Panc1 (cell line): ENCODE measurements around the gene NPEPL1. TPM values are rescaled to one million over a fixed set of nuclear protein-coding genes. Genes with fewer than 3 reads are reported as not detected.

ENCODE experiments used
- ATAC-seq: fragments of 200-7000 bp; cut with Tn5 transposase; 2 replicates; pipeline ENCODE4 v1.9.1; 2020; ENCODE audit warnings: mild to moderate bottlenecking, moderate library complexity
- BruUV-seq: library from RNA; stranded (reverse); fragments of 400-500 nt; replicated peaks from 2 replicates; lab custom pipeline; 2021; lab: Mats Ljungman, UMichigan
- CTCF ChIA-PET: fragments of 300-600 bp; sonication (Branson Sonifier 250); formaldehyde crosslinking; loops from one replicate; lab custom pipeline; 2022; ENCODE audit warnings: antibody characterized with exemption; lab: Charles Lee
- POLR2A ChIA-PET: fragments of 300-600 bp; sonication (Branson Sonifier 250); formaldehyde crosslinking; loops from one replicate; lab custom pipeline; 2022; ENCODE audit warnings: antibody characterized with exemption; lab: Charles Lee
- DNase-seq: peaks from one replicate; pipeline ENCODE4 v3.0.0-alpha.2; 2010; ENCODE audit warnings: low read depth, low spot score
- H3K27ac ChIP-seq: 2 replicates; pipeline ENCODE4 v1.5.1; 2011; ENCODE audit warnings: mild to moderate bottlenecking, low read length, inconsistent platforms
- H3K27me3 ChIP-seq: fragments of 200-500 bp; sonication (Bioruptor generic); 2 replicates; pipeline ENCODE4 v1.6.0; 2014; ENCODE audit warnings: low read length, inconsistent platforms; ENCODE audit not compliant: control insufficient read depth, insufficient read depth
- H3K36me3 ChIP-seq: fragments of 200-500 bp; sonication (Bioruptor generic); 2 replicates; pipeline ENCODE4 v1.5.1; 2014; ENCODE audit warnings: inconsistent platforms, mild to moderate bottlenecking, low read length, moderate library complexity; ENCODE audit not compliant: control insufficient read depth, insufficient read depth
- H3K4me1 ChIP-seq: 2 replicates; pipeline ENCODE4 v1.5.1; 2011; ENCODE audit warnings: inconsistent platforms, mild to moderate bottlenecking, low read length, moderate library complexity; ENCODE audit not compliant: control insufficient read depth, insufficient read depth
- H3K4me3 ChIP-seq, 2 experiments: 2 replicates each; pipeline ENCODE4 v1.5.1; 2011 to 2012; ENCODE audit warnings: low read depth in 2 of 2, low read length in 2 of 2, mild to moderate bottlenecking in 2 of 2, inconsistent platforms in 1 of 2, moderate library complexity in 1 of 2
- H3K9me3 ChIP-seq: fragments of 200-500 bp; sonication (Bioruptor generic); 2 replicates; pipeline ENCODE4 v1.5.1; 2014; ENCODE audit warnings: low read depth, mild to moderate bottlenecking, inconsistent platforms, low read length, moderate library complexity; ENCODE audit not compliant: control insufficient read depth, insufficient read depth
- POLR2AphosphoS5 ChIP-seq: IDR thresholded peaks from 2 replicates; pipeline ENCODE4 v1.6.1; 2012; ENCODE audit warnings: mild to moderate bottlenecking, low read depth, low read length, moderate library complexity
- SIN3A ChIP-seq: IDR thresholded peaks from 2 replicates; pipeline ENCODE4 v1.6.1; 2012; ENCODE audit warnings: low read depth, mild to moderate bottlenecking, low read length, moderate library complexity, borderline replicate concordance; ENCODE audit not compliant: insufficient read depth
- TCF7L2 ChIP-seq: IDR thresholded peaks from 2 replicates; pipeline ENCODE4 v1.6.1; 2011; ENCODE audit warnings: mild to moderate bottlenecking, low read depth, low read length, inconsistent platforms
- in situ Hi-C: cut with HindIII; loops from 2 replicates; pipeline ENCODE4 v1.10.0; 2016; ENCODE audit warnings: low sequenced_read_pairs, low pct_unique_long_range_greater_than_20kb
- intact Hi-C: fragments of 100-400 bp; cut with micrococcal nuclease; formaldehyde crosslinking; loops from one replicate; pipeline ENCODE4 v1.10.0; 2022; ENCODE audit not compliant: unreplicated experiment
- total RNA-seq: library from RNA; stranded (reverse); gene quantifications from one replicate; pipeline ENCODE4 v1.2.1, GENCODE V29; 2021; ENCODE audit not compliant: unreplicated experiment
- TF ChIP-seq, protein P1 (sequence below): fragments of 450-650 bp; IDR thresholded peaks from 2 replicates; pipeline ENCODE4 v1.5.1; 2017; ENCODE audit warnings: mild to moderate bottlenecking
- TF ChIP-seq, protein P2 (sequence below), 2 experiments: IDR thresholded peaks; 2 replicates each; pipeline ENCODE4 v1.6.1; 2011 to 2012; ENCODE audit warnings: low read depth in 2 of 2, control low read depth in 1 of 2, low read length in 1 of 2, mild to moderate bottlenecking in 1 of 2, moderate library complexity in 1 of 2; ENCODE audit not compliant: insufficient read depth in 1 of 2

Gene NPEPL1
- total RNA-seq, 1 experiment from 2014 or later = 27.4 TPM

DNA sequence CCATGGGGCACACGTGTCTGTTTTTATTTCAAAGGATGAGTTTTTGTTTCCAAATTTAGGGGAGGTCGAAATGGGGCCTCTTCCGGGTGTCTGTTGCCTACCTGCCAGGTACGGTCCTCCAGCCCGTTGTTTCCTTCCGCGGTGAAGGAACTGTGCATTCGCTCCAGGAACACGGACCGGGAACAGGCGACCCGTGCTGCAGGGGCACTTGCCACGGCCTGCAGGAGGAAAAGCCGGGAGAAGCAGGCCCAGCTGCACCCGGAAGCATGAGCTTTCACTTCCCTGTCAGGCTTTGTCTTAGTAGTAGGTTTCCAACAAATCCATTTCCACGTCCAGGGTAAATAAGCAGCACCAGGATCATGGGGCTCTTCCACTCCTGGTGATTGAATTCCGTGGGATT is 17.0 kb upstream of the NPEPL1 start:
- in situ Hi-C loops (no loop called here), intact Hi-C loops (no loop called here)
- TF ChIP-seq, protein P1, sequence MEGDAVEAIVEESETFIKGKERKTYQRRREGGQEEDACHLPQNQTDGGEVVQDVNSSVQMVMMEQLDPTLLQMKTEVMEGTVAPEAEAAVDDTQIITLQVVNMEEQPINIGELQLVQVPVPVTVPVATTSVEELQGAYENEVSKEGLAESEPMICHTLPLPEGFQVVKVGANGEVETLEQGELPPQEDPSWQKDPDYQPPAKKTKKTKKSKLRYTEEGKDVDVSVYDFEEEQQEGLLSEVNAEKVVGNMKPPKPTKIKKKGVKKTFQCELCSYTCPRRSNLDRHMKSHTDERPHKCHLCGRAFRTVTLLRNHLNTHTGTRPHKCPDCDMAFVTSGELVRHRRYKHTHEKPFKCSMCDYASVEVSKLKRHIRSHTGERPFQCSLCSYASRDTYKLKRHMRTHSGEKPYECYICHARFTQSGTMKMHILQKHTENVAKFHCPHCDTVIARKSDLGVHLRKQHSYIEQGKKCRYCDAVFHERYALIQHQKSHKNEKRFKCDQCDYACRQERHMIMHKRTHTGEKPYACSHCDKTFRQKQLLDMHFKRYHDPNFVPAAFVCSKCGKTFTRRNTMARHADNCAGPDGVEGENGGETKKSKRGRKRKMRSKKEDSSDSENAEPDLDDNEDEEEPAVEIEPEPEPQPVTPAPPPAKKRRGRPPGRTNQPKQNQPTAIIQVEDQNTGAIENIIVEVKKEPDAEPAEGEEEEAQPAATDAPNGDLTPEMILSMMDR = no peak
- TF ChIP-seq, protein P2, sequence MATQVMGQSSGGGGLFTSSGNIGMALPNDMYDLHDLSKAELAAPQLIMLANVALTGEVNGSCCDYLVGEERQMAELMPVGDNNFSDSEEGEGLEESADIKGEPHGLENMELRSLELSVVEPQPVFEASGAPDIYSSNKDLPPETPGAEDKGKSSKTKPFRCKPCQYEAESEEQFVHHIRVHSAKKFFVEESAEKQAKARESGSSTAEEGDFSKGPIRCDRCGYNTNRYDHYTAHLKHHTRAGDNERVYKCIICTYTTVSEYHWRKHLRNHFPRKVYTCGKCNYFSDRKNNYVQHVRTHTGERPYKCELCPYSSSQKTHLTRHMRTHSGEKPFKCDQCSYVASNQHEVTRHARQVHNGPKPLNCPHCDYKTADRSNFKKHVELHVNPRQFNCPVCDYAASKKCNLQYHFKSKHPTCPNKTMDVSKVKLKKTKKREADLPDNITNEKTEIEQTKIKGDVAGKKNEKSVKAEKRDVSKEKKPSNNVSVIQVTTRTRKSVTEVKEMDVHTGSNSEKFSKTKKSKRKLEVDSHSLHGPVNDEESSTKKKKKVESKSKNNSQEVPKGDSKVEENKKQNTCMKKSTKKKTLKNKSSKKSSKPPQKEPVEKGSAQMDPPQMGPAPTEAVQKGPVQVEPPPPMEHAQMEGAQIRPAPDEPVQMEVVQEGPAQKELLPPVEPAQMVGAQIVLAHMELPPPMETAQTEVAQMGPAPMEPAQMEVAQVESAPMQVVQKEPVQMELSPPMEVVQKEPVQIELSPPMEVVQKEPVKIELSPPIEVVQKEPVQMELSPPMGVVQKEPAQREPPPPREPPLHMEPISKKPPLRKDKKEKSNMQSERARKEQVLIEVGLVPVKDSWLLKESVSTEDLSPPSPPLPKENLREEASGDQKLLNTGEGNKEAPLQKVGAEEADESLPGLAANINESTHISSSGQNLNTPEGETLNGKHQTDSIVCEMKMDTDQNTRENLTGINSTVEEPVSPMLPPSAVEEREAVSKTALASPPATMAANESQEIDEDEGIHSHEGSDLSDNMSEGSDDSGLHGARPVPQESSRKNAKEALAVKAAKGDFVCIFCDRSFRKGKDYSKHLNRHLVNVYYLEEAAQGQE (IDR thresholded peaks at IDR 0.05; ENCODE audit: insufficient read depth in 1 of 2, low read depth in 2 of 2, low read length in 1 of 2) = no peak
- TF ChIP-seq TCF7L2 (no peak), POLR2AphosphoS5 (no peak), SIN3A (no peak)
- ATAC-seq = no peak
- no peaks in the 10 kb centered on the region for H3K27me3 ChIP-seq
- H3K4me3 ChIP-seq = no peak overlapping the region
- no peak overlapping the region for H3K27ac ChIP-seq
- peaks cover 14% of the 10 kb centered on the region for H3K36me3 ChIP-seq
- H3K9me3 ChIP-seq = no peaks in the 10 kb centered on the region
- H3K4me1 ChIP-seq = no peaks in the 10 kb centered on the region
- ChIA-PET POLR2A (no interaction called here), CTCF (no interaction called here)
- no TSS peak for BruUV-seq
- no peak for DNase-seq

DNA sequence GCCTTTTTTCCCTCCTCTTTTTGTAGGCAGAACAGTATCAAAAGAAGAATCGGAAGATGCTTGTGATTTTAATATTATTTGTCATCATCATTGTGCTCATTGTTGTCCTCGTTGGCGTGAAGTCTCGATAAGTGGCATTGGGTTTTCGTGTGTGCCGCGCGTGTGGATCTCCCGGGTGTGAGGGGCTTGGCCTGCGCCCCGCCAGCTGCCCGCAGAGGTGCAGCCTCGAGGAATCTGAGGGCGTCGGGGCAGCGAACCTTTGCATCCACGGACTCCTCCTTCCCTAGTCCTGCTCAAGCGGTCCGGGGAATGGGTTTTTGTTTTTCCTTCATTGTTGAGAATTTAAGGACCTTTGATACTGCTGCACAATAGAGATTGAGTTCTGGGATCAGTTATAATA is 16.4 kb upstream of the NPEPL1 start:
- Histone ChIP-seq H3K27me3 (no peaks in the 10 kb centered on the region), H3K4me1 (no peaks in the 10 kb centered on the region), H3K4me3 (no peak overlapping the region), H3K36me3 (peaks cover 14% of the 10 kb centered on the region), H3K9me3 (no peaks in the 10 kb centered on the region), H3K27ac (no peak overlapping the region)
- CTCF ChIA-PET = no interaction called here
- TF ChIP-seq, protein P1 = no peak
- no peak for TF ChIP-seq SIN3A
- TF ChIP-seq, protein P2 (IDR thresholded peaks at IDR 0.05; ENCODE audit: insufficient read depth in 1 of 2, low read depth in 2 of 2, low read length in 1 of 2) = no peak
- no peak for TF ChIP-seq POLR2AphosphoS5
- no peak for TF ChIP-seq TCF7L2
- DNase-seq = no peak
- intact Hi-C loops = no loop called here
- ATAC-seq = no peak
- POLR2A ChIA-PET = no interaction called here
- in situ Hi-C loops = no loop called here
- BruUV-seq = no TSS peak
